Measurements from ENCODE around the gene COL4A2.
"Not testable (repeated sequence)": the region's sequence is repeated elsewhere in the genome, so short reads cannot be mapped to it uniquely, and the experiment has no call there.

The COL4A2 gene

DNA sequence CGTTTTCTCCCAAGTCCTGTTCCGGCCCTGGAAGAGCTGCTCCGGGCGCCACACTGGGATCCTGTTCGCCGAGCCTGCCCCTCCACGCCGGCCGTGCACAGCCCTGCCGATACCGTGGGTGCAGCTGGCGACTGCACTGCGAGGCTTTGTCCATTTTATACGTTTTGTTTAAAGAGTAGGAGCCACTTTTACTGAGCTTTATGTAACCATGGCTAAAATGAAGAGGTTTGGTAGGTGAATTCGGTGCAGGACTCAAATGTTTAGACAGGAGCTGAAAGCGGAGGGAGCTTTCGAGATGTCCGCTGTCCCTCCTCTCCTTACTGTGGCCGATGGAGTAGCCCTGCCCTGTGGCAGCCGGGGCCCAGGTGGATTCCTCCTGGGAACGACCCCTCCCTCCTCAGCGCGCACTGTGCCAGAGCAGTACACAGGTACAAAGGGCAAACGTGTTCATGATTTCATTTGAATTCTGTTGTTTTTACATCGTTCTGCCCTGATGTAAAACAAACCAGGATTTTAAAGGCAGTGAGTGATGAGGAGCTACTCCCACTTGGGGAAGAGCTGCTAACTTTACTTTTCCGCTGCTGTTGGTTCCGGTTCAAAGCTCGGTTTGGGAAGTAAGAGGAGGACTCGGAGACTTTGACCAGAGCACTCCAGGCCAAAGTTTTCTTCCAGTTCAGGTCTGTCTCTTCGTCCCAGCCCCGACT lies 1.7 kb downstream of the COL4A2 start:
- DNase-seq, result no peak

DNA sequence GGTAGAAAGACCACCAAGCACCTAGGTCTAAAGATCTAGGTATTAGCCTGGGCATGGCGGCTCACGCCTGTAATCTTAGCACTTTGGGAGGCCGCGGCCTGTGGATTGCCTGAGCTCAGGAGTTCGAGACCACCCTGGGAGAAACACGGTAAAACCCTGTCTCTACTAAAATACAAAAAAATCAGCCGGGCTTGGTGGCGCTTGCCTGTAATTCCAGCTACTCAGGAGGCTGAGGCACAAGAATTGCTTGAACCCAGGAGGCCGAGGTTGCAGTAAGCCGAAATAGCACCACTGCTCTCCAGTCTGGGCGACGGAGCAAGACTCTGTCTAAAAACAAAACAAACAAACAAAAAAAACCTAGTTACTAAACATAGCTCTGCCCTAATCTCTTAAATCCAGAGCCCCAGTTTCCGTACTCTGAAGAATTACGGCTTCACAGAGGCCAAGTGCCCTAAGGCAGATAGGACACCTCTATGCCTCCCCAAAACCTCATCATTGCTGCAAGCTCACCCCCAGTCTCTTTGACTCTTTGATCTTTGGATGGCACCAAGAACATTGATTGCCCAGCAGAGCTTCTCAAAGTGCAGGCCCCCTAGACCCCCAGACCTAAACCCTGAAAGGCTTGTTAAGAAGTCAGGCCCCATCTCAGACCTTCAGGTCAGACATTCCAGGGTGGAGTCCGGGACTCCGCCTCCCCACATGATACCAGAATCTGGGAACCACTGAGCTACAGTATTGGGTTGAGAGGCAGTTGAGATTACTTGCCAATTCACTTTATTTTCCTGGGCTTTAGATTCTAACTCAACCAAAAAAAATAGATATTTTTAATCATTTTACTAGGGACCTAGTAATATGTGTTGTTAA lies 2.8 kb downstream of the COL4A2 start:
- DNase-seq, result no peak

DNA sequence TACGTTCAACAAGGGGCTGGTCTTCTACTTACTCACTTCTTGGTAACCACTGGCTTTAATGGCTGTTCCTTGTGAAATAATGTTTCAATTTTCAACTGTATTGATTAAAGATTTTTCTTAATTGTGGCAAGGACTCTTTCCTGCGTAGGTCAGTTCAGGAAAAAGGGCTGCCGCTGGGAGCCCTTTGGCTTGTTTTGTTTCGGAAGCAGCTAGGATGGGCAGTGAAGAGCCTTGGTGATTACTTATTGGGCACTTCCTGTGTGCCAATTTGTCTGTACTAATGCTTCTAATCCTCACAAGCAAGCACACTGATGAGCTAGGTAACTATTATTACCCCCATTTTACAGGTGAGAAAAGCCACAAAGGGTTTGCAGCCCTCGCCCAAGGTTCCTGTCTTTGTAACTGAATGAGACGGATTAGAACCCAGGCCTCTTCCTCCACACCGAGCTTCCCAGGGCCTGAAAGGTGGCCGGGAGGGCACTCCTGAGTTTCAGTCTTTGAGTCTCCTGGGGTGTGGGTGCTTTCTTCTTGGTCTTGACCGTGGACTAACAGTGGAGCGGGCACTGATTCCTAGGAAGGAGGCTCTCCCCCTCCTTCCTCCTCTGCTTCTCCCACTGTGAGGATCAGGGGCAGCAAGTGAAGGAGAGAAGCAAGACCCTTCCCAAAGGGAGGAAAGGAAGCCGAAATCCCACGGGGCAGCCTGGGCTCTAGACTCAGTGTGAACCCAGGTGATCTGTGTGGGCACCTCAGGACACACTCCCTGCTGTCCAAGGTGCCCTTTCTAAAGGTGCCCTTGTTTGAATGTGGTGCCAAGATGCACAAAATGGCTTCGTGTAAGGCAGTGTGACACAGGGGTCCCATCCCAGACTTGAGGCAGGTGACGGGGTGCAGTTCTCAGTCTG lies 3.7 kb downstream of the COL4A2 start:
- no peak for DNase-seq

DNA sequence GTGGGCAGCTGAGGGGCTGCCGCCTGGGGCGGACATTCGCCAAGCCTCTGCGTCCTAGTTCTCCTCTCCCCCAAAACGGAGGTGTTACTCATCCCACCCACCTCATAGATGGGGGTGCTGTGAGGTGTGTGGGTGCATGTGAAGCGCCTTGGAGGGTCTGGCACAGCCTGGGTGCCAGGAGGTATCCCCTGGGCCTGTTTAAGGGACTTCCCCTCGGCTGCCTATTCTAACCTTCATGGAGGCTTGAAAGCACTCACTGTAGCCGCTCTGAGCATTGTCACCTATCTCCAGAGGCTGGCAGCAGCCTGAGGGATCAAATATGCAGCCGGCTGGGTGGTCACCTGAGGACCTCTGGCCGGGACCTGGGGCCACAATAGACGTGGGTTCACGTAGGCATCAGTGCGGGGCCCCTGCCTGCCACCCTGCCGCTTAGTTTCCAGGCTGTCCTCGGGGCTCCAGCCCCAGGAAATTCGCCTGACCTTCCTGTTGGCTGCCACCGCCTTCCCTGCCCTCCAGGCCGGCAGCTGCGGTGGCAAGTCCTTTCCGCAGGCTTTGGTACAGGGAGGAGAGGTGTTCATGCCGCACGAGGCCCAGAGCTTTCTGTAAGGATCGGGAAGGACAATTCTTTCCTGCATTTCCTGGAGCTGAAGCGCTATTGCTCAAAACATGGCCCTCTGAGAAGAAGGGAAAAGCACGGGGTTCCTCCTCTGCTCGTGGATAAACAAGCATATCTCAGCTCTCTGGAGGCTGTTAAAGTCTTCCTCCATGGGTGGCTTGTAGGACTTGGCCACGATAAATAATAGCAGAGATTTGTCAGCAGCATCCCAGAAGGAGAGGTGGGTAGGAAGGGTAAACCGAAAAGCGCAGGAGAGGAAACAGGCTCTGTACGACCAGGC lies 4.6 kb downstream of the COL4A2 start:
- no peak for DNase-seq

DNA sequence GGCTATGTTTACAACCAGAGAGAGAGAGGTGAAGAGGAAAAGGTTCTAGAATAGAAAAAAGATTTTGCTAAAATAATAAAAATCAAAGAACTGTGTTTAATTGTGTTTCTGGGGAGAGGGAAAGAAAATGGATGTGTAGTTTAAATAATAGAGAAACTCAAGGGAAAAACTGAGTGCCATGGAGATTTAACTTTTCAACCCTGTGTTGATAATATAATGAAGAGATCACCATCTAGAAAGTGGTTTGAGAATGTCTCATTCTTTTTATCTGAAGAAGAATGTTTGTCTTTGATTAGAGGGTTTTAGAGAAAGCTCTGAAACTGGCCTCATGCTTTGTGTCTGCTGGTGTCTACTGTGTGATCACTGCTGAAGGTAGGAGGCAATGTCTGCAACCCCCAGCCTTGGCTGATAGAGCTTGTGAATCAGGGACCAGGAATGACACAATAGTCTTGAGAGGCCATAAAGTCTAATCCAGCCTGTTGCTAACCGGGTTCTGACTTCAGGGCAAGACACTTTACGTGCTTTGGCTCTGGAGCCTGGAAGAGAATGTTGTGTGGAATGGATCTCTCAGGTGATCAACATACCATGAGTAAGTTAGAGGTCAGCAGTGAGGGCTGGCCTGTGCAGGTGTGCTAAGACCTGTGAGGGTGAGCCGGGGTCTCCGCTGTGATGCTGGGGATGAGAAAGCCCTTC lies 5.4 kb downstream of the COL4A2 start:
- no peak for DNase-seq

DNA sequence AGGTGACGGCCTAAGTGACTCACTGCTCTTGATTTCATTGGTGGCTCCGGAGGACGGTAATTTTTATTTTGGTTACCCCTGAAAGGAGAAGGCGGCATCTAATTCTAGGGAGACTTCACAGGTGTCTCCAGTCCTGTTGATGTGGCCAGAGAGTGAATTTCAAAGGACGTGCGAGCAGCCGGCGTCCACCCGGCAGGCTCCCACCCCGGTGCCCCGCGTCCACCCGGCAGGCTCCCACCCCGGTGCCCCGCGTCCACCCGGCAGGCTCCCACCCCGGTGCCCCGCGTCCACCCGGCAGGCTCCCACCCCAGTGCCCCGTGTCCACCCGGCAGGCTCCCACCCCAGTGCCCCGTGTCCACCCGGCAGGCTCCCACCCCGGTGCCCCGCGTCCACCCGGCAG lies 6.2 kb downstream of the COL4A2 start:
- DNase-seq, result not testable (repeated sequence)

DNA sequence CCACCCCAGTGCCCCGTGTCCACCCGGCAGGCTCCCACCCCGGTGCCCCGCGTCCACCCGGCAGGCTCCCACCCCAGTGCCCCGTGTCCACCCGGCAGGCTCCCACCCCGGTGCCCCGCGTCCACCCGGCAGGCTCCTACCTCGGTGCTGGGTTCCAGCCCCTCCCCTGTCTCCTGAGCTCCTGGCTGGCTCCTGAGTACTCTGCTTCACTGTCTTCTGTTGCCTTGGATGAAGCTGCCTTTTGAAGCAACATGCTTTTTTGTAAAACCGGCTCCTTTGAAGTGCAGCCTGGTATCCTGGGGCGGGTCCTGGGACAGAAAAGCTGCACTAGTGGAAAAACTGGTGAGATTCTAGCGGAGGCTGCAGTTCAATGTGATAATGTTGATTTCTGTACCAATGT lies 6.6 kb downstream of the COL4A2 start:
- not testable (repeated sequence) for DNase-seq

DNA sequence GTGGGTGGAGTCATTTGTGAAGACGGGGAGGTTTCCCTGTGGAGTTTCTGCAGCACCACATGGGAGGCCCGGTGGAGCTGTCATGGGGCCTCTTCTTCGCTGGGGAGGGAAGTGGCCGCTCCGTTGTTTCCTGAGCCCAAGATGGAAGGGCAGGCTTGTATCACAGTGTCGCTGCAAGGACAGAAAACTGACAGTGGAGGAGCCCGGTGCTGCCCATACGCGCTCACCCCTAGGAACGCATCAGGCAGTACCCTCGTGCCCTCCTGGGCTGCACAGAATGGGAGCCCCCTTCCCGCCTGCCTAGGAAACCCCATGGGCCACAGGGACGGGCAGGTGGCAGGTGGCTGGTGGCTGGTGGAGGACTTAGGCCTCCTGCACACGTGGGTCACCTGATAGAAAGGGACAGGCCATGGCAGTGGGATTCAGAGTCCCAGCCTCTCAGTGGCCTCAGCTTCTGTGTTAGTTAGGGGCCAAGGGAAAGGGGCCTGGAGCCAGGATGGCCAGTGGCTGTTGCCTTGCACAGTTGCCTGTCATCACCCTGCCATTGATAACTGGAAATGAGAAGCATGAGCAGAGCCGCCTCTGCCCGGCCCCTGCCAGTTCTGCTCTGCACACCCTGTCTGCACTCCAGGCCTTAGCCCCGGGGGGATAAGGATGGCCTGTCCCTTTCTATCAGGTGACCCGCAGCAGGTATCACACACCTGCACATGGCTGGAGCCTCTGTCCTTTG lies 7.6 kb downstream of the COL4A2 start:
- DNase-seq, result no peak

DNA sequence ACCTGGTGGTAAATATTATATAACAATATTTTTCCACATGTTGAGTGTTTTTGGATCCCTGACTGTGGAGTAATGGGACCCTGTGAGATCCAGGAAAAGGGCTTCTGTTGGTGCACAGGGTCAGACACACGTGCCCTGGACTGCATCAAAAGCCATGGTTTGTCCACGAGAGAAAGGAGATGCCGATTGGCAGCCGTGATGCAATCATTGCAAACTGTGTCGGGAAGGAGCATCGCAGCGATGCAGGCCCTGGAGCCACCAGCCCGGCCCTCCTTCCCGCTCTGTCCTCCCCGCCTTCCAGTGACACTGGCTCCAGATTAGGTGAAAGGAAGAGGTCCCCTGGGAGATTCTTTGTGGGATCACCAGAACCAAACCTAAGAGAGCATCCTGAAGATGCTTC lies 9.1 kb downstream of the COL4A2 start:
- no peak for DNase-seq

DNA sequence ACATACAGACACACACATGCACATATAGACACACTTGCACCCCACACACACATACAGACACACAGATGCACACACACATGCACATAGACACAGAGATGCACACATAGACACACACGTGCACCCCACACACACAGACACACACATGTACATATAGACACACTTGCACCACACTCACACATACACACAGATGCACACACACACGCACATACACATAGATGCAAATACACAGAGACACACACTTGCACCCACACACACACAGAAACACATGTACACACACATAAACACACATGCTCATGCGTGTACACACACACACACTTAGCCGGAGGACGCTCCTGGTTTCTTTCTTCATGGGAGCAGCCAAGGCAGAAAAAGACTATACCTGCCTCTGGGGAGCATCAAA lies 10.0 kb downstream of the COL4A2 start:
- DNase-seq, result no peak

DNA sequence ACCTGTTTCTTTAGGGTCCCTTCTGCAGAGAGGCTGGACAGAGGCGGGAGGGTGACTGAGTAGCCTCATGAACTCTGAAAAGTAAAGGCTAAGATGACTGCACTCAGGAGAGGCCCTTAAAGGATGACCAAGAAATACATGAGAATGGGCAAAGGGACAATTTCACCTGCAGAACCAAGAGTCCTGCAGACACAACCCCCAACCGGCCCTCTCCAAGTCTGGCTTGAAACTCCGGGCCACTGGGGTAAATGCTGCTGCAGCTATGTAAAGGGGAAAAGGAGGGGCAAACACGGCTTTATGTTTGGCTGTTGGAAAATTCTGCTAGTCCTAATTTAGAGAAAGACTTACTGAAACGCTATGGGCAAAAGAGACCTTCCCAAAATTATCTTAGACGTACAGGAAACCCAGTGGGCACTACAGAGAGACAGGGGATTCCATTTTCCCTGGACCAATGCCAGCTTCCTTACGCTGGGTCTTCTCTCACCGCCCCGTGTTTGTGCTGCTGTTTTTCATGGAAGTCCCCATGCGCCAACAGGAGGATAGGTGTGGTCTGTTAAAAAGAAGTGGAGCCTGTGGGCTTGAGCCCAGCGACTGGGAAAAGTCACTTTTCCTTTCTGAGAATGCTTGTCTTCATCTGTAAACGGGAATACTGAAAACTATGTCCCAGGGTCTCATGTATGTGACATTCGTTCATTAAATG lies 10.6 kb downstream of the COL4A2 start:
- no peak for DNase-seq

DNA sequence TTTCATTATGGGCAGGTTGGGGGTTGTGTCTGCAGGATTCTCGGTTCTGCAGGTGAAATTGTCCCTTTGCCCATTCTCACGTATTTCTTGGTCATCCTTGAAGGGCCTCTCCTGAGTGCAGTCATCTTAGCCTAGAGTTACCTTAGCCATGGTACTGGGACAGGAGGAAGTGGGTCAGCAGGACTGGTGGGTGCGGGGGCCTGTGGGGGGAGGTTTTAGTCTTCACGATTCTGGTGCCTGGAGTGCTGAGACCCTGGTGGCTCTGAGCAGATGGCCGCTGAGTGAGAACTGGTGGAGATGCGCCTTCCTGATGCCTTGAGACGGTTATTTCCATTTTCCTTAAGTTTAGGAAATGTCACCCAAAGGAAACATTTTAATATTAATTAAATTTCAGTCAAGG lies 11.8 kb downstream of the COL4A2 start:
- DNase-seq, result no peak

DNA sequence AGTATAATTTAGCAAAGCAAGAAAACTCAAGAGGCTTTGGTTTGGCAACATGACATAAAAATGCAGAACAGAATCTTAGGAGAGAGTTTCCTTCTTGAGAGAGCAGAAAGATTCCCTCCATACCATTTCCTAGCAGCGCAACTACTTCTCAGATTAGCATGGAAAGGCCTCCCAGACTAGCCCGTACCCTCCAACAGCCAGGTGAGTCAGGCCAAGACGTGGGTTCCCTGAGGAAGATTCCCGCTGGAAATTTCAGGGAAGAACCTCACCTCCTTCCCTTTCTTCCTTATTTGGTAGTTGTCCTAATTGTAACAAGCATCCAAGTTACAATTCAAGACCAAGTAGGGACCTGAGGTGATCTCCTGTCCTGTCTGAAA lies 12.3 kb downstream of the COL4A2 start:
- DNase-seq, result no peak

DNA sequence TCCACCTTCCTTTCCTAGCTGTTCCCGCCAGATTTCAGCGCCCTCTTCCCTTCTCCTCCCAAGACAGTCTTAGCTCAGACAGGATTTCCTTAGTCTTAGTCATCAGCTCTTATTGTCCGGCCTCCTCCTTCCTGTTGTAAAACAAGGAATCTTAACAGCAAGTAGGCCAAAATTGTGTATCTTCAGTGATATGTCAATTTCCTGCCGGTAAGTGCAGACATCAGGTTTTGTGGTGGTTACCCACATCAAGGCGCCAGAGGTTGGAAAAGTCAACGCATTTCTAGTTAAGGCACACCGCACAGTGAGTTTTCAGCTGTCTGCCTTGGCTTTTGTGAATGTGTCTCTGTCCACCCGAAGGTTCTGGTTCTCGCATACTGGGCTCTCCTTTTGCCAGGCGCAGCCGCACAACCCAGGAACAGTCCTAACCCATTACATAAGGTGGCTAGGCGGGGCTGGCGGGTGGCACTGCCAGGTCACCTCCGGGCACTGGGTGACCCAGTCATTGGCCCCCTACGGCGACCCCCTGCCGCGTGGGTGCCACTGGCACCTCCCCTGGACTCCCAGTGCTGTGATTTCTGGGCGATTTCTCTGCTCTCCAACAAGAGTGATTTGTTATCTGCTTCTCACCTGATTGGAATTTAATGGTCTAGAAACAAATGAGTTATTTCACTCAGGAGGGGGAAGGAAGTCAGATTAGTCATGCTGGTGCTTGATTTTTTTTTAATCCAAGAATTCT lies 12.9 kb downstream of the COL4A2 start:
- DNase-seq, result no peak

DNA sequence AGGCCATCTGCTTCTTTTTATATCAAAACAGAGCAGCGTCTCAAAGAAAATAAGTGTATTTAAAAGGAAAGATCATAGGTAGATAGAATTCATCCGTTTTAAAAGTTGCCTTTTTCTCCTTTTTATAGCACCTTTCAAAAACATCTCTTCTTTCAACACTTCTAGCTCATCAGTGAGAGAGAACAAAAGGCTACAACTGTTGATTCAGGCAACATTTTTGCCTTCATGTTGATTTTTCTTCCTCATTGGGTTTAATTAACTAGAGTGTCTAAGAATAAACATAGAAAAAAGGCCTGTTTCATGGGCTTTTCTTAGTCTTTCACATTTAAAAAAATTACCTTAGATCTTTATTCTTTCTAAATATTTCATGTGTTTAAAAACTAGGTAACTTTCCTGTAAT lies 13.6 kb downstream of the COL4A2 start:
- DNase-seq, result no peak

DNA sequence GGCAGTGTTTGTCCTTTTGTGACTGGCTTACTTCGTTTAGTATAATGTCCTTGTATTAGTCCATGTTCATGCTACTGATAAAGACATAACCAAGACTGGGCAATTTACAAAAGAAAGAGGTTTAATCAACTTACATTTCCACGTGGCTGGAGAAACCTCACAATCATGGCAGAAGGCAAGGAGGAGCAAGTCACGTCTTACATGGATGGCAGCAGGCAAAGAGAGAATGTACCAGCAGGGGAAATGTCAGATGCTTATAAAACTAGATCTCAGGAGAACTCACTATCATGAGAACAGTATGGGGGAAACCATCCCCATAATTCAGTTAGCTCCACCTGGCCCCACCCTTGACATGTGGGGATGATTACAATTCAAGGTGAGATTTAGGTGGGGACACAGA lies 14.5 kb downstream of the COL4A2 start:
- not testable (repeated sequence) for DNase-seq

DNA sequence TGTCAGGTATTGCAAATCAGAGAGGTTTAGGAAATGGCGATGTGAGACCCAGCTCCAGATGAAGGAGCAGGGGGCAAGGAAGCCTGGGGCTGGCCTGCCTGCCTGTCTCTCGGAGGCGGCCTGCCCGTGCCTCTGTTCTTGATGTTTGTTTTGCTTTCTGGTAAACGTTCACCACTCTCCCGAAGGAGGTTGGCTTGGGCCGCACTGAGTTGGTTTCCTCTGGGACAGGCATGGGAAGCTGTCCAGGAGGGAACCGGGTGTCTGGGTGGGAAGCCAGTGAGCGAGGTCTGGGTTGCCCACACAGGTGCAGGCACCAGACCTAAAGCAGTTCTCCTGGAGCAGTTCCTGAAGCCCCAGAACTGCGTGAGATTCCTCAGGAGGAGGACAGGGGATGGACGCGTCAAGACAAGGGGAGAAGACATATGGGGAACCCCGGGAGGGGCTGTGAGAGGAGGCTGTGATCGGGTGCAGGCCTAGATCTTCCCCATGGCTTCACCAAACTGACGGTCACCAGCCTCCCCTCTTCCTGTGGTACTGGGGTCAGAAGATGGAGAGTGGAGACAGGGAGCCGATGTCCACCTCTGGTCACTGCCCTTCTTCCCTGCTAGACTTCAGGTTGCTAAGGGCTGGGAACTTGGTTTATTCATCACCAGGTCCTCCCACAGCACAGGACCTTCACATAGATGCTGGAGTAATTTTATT lies 15.2 kb downstream of the COL4A2 start:
- DNase-seq, result no peak

DNA sequence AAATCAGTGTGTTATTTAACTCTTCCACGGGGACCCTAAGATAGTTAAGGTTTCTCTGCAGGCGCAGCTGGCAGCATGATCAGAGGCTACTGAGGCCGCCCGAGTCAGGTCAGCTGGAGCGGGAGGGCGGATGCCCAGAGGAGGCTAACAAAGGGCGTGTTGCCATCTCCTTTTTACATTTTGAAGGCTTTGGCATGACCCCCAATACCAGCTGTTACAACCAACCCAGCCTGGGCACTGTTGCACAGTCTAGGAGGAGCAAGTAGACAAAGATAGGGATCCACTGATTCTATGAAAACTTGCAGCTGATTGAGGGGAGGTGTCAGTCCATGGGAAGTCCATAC lies 15.7 kb downstream of the COL4A2 start:
- no peak for DNase-seq

Data from activated CD4-positive, CD25-positive, alpha-beta regulatory T cell (primary cell).